Measurements from ENCODE around the gene TLR6.

Gene TLR6

GRCh38 chr4:38856524-38857337, at the start of gene TLR6:
Gene TLR6, minus strand, starts transcription at chr4:38856817. Its CDS starts 27,344 bp downstream, at chr4:38829473.
- peak; percentile 59 for DNase-seq (ENCODE audit: low read depth)

GRCh38 chr4:38905652-38906385, 49.2 kb upstream of the TLR6 start:
- DNase-seq (ENCODE audit: low read depth), result no peak

GRCh38 chr4:38904682-38905081, 48.1 kb upstream of the TLR6 start:
- DNase-seq (ENCODE audit: low read depth), result no peak

DNA sequence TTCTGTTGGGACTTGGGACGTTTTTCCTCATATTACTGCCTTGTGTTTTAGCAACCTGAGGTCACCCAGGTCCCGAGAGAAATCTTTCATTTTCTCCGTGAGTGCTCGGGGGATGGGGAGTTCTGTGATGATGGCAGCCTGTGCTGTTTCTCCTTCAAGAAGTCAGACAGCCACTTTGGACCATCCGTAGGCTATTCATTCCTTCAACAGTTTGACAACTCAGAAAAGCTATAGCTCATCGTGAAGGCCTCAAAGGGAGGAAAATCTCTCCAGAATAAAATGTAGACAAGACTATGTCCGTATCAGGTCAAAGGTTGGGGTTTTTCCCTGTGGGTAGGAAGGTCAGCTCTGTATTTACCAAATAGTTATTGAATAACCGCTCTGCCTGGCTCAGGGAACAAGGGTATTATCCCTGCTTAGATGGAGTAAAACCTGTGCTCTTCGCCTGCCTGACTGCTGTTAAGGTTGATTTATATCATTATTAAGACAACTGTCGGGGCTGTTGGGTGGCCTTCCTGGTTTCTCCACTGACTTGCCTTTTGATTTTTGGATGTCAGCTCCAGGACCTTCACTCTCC, 47.6 kb upstream of the TLR6 start:
- DNase-seq (ENCODE audit: low read depth), result no peak

DNA sequence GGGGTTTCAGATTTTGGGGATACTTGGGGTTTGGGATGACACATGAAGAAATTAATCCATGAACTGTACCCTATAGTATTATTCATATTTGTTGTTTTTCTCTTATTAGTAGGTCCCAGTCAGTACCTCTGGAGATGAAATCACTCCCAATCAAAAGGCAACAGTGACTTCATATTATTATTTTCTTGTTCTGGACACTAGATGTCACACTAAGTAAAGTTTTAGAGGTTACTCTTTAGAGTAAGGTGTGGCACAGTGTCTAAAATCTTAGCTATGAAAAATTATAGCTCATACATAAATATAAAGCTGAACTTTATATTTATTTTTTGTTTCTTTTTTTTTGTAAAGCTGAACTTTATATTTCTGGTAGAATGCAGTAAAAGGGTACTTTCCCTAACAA, 46.1 kb upstream of the TLR6 start:
- DNase-seq (ENCODE audit: low read depth), result no peak

DNA sequence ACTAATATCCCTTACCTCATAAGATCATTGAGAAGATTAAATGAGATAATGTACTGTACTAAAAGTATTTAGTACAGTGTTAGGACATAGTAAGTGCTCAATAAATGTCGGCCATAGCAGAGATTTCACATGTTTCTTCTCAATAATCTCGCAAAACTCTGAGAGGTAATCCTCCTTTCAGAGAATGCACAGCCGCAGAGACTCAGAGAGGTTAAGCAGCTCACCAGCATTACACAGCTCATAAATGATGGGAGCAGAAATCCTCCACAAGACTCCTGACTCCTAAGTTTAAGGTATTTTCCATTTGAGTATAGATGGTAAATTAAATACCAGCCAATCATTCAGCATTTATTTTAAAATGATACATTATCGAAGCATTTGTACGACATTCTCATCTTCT, 45.6 kb upstream of the TLR6 start:
- no peak for DNase-seq (ENCODE audit: low read depth)

DNA sequence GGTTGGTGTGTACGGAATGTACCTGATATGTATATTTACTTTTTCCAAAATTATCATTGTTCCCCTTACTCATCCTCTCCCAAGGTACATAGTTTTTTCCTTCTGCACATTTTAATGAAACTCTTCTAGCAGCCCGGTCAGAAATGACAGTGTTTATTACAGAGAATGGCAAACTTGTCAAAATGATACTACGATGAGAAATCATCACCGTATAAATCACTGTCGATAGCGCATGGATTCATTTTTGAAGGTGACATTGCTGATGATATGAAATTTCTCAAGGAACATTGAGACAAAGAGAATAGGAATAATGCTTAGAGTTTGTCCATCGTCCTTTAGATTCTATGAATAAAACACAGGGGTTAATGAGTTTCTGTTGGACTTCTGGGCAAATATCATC, 41.6 kb upstream of the TLR6 start:
- DNase-seq (ENCODE audit: low read depth), result no peak

DNA sequence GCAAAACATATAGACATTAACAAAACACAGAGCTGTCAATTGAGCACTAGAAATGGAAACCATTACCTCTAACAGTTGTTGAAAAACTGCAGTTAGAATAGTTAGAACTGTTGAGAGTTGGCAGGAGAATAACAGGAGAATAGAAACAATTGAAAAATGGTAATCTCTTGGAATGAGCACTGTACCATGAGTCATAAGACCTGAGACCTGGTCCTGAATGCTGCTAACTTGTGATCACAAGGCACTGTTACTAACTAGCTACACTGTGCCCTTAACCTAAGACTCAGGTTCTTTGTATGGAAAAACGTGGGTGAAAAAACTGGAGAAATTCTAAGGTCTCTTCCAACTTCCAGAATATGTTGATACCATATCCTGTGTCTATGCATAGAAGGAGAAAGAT, 40.3 kb upstream of the TLR6 start:
- DNase-seq (ENCODE audit: low read depth), result no peak

DNA sequence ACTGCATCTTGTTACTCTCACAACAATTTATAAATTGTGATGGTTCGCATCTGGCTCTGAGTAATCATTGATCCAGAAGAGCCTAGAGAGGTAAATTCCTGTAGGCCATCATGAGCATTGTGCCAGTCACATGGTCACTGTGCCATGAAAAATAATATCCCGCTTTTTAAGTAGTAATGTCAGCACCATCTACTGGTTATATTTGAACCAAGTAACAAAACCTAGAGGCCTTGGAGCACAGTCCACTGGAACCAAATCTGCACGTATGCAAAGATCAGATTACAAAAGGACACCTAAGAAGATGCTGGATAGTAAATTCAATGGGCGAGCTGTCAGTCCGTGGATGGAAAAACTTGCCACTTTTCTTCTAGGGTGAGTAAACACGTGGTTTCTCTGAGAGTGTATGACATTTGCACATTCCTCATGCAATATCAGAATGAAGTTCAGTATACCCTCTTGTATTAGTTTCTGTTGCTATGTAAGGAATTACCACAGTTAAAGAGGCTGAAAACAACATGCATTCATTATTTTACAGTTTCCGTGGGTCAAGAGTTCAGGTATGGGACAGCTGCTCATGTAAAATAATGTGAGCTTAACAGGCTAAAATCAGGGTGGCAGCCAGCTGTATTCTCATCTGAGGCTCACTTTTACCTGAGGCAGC, 37.8 kb upstream of the TLR6 start:
- no peak for DNase-seq (ENCODE audit: low read depth)

- no peak for DNase-seq (ENCODE audit: low read depth)
Measured at GRCh38 chr4:38891051-38891983, 34.7 kb upstream of the TLR6 start.

- DNase-seq (ENCODE audit: low read depth), result no peak
Measured at GRCh38 chr4:38889143-38889542, 32.5 kb upstream of the TLR6 start.

DNA sequence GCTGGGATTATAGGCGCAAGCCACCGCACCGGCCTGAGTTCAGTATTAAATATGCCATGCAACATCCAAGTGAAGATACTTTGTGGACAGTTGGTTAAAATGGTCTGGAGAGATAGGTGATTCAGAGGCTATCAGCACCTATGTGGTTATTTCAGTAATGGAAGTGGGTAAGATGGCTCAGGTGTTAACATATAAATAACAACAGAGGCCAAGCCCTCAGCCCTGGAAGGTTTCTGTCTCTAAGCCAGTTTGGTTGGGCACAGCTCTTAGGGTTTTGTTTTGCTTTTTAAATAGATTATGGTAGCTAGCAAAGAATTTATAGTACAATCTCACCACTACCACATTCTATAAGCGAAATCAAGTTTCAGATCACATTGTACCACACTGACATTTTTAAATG, 27.6 kb upstream of the TLR6 start:
- no peak for DNase-seq (ENCODE audit: low read depth)

GRCh38 chr4:38876636-38877035, 20.0 kb upstream of the TLR6 start:
- no peak for DNase-seq (ENCODE audit: low read depth)

DNA sequence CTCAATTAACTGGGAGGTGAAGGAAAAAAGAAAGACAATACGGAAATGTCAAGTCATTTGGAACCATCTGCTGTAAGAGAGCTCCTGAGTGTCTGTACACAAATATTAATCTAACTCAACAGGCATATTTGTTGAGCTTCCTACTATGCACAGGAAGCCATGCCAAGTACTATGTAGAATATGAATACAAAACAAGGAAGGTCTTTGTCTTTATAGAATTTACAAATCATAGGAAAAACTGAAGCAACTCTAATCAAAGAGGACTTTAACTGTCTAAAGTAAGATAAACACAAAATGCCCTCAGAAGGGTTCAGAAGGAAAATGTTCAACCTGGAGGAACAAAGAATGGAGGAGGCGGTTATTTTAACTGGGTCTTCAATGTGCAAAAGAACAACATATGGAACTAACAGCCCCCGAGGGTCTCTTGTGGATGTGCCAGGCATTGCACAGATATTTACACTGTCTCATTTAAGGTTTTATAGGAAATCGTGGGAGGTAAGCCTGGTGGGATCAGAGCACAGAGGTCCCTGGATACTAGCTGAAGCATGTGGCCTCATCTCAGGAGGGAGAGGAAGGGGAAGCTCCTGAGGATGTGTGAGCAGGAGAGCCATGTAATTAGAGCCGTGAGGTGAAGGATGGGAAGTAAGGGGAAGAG, 16.8 kb upstream of the TLR6 start:
- no peak for DNase-seq (ENCODE audit: low read depth)

DNA sequence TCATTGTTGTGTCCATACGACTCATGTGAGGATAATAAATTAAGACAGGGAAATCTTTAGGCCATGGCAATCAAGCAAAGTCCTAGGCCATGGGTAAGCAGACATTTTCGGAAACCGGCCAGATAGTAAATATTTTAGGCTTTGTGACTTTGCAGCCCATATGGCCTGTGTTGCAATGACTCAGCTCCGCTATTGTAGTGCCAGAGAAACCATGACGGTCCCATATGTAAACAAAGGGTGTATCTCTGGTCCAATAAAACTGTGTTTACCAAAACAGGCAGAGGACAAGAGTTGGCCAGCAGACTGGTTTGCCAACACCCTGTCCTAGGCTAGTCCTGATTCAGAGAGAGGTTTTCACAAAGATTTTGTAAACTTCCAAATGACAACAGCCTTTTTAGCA, 16.0 kb upstream of the TLR6 start:
- no peak for DNase-seq (ENCODE audit: low read depth)

DNA sequence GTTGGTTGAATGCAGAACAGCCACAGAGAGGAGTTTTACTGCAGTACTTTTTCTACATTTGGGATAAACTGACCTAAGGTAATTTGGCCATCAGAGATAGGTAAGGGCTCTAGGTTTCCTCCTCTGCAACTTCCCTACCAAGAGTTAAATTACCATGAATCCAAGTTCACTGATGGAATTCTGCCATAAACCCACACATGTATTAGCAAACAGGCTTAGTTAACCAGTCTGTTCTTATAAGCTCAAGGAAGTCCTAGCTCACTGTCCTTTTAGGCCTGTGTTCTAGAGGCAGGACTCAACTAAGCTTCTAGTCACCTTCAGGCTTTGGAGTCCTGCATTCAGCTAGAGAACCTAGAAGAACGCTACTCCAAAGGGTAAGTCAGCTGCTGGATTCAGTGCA, 15.0 kb upstream of the TLR6 start:
- no peak for DNase-seq (ENCODE audit: low read depth)

DNA sequence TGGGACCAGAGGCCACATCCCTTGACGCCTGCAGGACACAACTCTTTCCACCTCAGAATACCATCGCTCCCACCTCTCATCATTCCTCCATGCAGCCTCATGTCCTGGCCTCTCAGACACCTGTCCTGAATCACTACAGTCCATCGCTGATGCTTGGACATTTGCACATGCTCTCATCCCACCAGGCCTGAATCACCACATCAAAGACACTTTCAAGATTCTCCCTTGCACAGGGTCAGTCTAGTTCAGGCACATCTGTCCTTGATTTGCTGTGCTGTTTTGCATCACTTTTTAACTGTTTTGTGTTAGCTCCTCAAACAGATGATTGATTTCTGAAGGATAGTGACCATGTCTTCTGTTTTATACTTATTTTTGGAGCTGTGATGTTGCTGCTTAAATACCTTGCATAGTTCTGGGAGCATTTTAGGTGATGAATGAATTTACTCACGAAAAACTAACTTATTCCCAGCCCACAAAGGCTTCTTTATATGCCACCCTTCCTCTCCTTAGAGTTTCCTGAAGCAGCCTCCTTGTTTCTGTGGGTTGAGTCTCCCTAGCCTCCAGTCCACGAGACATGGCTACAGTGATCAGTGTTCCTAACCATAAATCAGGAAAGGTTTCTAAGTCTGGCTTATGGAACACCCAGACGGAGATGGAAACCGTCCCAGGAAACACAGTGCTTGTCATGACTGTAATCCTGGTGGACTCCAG, 13.6 kb upstream of the TLR6 start:
- DNase-seq (ENCODE audit: low read depth), result no peak

DNA sequence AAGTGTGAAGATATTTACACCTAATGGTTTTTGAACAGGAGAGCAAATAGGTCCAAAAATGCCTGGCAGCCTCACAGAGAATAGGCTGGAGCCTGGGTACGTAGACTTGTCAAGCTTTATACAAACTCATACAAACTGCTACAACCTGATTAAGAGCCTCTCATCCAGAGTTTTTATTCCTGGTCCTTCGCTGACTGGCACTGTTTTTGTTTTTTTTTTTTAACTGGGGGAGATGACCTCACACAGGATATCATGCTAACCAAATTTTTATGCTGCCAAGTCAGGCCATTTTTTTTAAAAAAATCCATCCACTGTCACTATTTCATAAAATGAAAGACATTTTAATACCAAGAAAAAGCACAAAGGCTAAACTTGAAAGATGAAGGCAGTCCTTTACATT, 12.9 kb upstream of the TLR6 start:
- DNase-seq (ENCODE audit: low read depth), result no peak

DNA sequence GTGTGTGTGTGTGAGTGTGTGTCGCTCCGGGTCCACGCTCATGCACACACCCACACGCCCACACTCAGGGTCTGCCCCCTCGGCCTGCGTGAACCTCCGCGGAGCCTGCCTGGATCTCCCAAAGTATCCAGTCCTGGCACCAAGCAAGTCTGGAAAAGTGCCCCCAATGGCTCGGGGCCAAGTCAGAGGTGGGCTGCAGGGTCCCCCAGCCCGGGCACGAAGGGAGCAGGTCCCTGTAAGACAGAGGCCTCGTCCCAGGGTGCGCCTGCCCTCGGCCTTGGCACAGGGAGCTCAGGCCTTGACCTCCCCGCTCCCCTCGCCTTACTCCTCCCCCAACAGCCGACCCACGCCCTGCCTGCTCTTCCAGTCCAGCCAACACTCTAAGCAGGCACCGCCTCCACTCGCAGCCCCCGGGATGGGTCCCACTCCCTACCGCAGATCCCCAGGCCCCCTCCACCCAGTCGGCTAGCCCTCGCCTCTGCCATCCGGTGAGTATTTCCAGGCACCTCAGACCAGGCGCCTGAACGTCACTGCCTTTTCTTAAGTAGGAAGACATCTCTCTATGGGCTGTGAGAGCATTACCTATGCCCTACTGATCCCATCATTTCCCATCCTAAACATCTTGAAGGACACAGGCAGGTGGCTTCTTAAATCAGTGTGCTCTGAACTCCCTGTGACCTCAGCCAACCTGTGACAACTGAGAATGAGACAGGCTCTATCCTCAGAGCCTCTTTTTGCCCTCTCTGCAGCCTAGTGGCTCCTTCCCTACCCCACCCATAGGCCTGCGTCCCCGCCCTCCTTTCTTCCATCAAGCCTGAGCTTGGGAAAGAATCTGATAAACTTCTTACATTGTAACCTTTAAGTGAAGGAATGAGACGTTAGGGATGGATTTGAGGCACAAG, 11.7 kb upstream of the TLR6 start:
- no peak for DNase-seq (ENCODE audit: low read depth)
